Measurements from ENCODE around the gene SPART.
"Not testable (repeated sequence)": the region's sequence is repeated elsewhere in the genome, so short reads cannot be mapped to it uniquely, and the experiment has no call there.

Gene SPART

DNA sequence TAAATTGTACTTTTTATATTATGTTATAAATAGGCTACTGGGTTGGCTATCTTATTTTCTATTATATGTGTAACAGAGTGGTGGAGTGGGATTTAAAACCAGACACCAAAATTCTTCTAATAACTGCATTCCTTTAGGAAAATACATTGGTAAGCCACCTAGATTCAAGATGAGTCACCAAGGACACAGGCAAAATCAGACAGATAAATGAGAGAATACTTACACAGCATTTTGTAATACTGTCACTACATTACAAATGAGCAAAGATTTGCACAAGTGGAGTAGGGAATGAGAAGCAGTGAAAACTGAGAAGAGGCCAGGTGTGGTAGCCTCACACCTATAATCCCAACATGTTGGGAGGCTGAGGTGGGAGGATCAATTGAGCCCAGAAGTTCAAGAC, 6.2 kb upstream of the SPART start:
- DNase-seq, result no peak

DNA sequence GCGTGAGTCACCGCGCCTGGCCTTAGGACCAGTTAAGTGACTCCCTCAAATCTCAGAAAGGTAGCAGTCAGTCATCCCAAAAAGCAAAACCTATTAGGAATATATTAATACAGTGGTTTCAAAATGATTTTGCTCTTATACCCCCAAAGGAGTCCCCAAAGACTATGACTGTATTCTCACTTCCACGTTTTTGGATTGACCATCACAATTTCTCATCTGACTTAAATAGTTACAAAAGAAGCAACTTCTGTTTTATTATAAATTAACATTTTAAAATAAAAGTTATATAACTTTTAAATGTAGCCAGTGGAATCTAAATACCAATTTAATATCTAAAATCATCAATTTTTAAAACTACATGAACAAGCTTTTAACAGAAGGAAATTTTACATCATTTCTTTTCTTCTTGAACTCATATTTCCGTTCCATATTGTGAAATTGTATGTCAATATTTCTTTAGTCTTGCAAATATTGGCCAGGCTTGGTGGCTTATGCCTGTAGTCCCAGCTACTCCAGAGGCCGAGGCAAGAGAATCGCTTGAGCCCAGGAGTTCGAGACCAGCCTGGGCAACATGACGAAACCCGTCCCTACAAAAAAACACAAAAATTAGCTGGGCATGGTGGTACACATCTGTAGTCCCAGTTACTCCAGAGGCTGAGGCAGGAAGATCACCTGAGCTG, 1.5 kb upstream of the SPART start:
- no peak for DNase-seq

DNA sequence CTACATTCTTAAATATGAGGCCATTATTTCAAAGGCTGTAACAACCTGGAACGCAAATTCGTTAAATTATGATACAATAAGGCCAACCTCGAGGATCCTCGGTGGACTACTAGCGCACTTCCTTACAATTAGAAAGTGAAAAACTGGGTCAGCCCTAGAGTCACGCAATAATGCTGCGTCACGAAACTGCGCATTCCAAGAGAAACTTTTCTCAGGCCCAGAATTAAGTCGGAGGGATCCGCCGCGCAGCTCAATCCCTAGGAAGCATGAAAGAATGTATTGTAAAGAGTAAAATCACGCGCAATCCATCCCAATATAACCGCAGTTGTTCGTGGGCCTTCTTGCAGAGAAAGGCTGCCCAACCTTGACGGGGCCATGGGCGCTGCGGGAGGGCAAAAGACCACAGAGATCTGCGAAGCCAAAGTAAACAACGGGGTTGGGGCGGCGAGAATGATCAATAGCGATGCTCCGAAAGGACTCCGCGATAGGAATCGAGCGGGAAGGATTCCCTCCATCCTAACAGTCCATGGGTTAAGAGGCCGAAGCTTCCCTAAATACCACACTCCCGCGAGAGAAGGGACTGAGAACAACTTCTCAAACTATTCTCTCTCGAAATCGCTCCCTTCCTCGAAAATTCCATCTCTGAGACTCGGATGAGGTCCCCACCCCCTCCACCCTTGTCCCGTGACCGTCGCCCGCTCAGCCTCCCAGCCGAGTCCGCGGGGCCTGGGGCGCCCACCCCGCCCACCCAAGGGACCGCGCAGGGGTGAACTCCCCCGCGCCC, 564 bp downstream of the SPART start:
- peak; percentile 24 to 43 for DNase-seq

DNA sequence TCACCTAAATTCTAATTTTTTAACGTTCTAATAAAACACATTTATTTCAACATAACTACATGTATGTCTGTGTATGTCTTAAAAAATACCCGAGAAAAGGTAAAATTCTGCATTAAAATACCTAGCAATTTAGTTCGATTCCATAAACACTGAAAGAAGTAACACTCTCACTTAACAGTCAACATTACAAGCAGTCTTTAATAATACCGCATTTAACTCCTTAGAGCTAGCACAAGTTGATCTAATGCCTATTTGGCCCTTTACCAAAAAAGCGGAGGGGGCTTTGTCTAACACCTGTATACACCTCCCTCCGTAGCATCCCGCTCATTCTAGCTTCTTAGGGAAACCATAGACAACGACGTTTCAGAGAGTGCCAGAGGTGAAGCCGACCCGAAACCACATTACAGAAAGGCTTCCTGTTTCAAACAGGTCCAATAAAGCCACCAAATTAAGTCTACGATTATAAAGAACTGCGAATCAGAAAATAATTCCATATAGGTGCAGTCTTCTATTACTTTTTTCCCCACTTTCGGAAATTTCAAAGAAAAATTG, 1.2 kb downstream of the SPART start:
- DNase-seq, result peak in 1 of 2 donors; percentile 3

DNA sequence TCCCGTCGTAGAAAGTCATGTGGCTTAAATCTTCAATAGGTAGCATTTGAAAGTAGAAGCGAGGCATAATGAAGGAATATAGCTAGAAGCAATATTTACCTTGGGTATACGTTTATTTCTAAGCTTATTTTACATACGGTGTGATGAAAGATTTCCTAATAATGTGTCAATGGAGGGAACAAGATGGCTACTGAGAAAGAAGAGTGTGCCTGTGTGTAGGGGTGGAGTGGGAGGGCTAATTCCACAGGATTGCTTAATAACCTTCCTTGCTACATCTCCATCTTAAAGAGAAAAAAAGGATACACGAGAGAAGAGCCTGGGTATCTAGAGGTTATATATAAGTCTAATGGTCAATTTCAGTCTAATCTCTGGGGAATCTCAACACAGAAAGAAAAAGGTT, 2.0 kb downstream of the SPART start:
- no peak for DNase-seq

DNA sequence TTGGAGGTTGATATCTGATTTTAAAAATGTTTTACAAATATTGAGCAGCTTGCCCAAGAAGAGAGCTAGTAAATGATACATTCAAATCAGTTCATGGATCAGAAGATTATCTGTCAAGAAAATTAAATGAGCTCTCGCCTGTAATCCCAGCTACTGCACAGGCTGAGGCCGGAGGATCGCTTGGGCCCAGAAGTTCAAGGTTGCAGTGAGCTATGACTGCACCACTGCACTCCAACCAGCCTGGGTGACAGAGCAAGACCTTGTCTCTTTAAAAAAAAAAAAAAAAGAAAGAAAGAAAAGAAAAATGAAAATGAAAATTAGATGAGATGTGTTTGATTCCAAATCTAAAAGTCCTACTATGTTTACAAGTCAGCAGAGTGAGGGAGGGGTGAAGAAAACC, 2.4 kb downstream of the SPART start:
- DNase-seq, result no peak

DNA sequence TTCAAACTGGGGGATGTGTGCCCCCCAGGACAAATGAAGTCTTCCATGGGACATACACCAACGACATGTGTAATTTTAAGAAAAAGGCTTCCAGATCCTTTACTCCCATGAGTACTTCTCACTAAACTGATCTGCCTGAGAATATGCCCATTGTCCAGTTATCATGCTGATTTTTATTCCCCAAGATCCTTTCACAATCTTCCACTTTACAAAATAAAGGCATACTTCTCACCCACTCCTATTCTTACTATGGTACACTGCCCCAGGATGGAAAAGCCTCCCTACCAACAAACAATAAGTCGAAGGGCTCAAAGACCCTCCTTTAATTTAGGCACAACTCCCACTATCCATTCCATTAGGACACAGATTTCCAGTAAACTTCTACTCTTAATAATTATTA, 3.5 kb downstream of the SPART start:
- DNase-seq, result no peak

DNA sequence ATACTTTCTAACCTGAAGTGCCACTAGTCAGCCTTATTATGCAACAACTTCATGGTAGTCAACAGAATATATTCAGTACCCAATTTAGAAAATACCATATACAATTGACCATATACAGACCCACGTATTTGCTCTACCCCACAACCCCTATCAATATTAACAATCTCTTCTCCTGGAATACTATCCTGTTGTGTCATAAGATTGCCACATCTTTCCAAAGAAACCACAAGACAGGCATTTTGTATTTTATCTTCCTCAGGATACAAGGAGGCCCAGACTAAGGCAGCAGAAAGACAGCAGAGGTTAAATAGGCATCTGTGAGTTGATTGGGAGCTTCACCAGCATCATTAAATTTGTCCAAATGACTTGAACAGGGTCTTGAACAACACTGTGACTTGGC, 4.5 kb downstream of the SPART start:
- no peak for DNase-seq

DNA sequence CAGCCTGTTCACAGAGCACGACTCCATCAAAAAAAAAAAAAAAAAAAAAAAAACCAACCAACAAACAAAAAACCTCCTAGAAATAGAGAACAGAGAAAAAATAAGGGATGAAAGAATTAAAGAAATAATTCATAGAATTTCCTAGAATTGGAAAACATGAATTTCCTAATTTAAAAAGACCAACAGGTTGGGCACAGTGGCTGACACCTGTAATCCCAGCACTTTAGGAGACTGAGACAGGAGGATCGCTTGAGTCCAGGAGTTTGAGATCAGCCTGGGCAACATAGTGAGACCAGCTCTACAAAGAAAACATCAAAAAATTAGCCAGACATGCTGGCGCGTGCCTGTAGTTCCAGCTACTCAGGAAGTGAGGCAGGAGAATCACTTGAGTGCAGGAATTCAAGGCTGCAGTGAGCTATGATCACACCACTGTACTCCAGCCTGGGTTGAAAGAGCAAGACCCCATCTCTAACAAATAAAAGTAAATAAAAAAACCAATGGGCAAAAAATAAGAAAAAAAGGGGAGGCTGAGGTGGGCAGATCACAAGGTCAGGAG, 6.5 kb downstream of the SPART start:
- DNase-seq, result no peak

DNA sequence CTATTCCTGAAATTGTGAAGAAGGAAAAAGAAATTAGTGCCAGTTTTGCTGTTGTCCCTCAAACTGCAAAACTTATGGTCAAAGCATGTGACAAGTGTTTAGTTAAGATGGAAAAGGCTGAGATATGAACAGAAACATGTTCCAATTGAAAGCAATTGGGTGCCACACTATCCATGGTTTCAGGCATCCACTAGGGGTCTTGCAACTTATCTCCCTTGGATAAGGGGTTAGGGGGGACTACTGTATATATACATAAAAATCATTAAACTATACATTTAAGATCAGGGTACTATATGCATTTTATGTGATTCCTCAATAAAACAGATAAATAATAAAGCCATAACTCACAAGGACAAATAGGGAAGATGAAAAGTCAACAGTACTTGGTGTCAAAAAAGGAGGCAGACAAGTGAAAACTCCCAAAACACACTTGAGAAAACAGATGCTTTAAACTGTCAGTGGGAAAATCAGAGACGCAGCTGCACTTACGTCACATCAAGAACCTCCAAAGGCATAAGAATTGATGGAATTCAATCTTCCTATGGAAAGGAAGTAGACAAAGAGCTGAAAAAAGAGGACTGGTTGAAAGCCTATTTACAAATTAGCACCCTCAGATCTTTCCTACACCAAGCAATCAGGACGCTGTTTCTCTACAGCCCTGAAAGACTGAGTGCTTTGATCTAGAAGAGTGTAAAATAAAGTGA, 8.1 kb downstream of the SPART start:
- DNase-seq, result no peak

DNA sequence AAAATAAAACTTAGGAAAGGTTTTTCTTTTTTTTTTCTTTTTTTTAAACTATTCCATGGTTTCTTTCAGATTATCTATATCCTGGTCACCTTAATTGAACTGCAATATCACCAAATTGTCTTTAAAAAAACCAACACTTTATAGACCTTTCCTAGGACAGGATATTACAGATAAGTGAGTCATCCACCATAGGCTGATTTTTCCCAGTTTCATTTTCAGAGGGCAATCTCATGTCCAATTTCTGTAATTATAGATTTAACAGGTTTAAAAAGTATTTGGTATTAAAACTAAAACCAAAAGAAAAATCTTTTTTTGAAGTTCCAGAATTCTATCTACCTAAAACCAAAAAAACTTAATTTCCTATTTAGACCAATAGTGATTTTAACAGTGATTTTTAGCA, 13.2 kb downstream of the SPART start:
- DNase-seq, result no peak

DNA sequence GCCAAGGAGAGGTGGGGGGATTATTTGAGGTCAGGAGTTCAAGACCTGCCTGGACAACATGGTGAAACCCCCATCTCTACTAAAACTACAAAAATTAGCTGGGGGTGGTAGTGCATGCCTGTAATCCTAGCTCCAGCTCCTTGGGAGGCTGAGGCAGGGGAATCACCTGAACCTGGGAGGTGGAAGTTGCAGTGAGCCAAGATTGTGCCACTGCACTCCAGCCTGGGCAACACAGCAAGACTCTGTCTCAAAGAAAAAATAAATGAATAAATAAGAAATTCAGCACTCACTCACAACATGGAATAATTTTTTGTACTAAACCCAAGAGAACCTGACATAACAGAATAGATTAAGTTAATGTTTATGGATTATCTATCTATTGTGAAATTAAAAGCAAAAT, 13.9 kb downstream of the SPART start:
- DNase-seq, result not testable (repeated sequence)

DNA sequence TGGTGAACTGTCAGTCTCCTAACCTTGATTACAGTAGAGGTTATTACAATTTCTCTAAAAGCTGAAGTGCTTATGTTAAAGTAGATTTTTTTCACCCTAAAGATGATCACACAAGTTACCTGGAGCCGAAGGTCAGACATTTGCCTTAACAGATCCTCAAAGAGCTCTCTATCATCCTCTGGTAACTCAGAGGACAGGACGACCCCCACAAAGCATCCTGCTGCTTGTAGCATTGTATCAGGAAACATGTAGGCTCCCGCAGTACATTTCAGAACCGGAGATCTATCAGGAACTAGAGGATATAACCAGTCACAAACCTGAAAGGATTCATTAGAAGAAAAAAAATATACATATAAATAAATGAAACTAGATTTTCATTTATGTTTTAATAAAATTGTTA, 14.9 kb downstream of the SPART start:
- DNase-seq, result no peak

DNA sequence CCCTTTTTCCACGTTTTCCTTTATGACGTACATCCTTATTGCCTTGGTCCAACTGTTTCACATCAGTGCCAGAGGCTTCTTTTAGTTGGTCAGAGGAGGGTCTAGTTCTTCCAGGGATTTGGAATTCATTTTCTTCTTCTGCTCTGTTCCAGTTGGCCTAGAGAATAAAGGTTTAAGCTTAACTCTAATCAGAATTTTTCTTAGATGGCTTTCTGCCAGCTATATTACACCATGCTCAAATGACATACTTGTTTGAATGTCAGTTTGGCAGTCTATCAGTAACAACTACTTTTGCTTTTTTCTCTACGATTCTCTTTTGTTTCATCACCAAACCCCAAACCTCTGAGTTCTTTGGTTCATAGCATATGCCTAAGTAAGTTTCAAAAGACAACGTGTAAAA, 16.8 kb downstream of the SPART start:
- DNase-seq, result no peak

DNA sequence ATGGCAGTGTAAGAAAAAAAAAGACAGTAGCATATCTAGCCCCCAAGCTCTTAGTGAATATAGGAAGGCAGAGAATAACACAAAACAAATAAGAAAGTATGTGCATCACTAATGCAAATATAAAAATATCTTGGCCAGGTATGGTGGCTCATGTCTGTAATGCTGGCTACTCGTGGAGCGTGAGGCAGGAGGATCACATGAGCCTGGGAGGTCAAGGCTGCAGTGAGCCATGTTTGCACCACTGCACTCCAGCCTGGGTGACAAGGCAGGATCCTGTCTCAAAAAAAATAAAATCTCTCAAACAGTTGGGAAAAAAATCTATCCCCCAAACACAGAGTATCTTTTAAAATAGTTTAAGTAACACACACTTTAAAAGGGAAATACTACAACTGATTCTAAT, 17.4 kb downstream of the SPART start:
- no peak for DNase-seq

DNA sequence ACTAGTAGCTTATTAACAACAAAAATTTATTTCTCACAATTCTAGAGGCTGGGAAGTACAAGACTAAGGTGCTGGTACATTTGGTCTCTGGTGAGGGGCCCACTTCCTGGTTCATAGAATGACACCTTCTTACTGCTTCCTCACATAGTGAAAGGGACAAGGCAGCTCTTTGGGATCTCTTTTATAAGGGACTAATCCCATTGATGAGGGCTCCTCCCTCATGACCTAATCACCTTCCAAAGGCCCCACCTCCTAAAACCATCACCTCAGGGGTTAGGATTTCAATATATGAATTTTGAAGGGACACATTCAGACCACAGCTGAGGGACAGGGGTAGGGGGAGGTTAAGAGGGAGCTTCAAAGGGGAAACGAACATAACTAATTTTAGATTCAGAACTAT, 20.3 kb downstream of the SPART start:
- no peak for DNase-seq

DNA sequence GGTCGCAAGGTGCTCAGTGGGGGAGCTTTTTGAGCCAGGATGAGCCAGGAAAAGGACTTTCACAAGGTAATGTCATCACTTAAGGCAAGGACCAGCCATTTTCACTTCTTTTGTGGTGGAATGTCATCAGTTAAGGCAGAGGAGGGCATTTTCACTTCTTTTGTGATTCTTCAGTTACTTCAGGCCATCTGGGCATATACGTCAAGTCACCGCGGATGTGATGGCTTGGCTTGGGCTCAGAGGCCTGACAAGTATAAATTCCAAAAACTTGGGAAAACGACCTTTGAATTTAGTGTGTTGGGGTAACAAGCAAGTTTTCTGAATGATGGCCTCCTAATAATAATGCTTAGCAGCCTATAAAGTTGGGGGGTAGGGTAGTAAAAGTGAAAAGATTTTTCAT, 21.3 kb downstream of the SPART start:
- not testable (repeated sequence) for DNase-seq

DNA sequence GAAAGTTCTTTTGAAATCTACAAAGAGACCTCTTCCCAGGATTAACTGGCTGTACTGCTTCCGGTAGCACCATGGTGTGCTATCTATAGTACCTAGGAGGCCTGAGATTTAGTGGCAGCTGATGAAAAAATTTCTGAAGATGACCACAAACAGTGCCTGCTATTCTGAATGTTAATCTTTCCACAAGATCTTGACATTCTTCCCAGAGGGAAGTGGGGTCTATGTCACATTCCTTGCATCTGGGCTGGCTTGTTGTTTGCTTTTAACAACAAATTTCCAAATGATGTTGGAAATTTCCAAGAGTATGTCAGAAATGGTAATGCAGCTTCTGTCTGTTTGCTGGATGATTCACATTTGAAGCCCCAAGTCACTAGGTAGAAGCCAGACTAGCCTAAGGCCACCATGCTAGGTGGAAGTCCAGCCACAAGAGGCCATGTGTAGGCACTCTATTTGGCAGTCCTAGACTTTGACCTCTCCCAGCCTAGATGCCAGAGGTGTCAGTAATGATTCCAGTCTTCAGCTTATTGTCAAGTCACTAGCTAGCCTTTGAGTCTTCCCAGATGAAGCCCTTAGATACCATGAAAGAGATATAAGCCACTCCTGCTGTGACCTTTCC, 22.1 kb downstream of the SPART start:
- no peak for DNase-seq

DNA sequence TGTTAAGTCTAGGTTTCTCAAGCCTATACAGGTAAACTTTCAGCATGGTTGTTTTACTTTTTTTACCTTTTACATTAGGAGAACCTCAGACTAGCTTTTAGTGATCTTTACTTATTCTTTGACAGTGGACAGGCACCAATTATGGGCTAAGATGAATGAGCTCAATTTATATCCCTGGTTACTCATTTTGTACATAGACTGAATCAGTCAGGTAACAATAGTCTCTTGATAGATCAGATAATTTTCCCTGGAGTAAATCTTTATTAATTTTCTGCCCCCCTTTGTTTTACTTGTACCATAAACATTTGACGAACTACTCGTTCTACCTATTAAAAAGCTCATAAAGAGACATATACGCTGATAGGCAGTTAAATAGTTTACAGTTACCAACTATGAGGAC, 22.8 kb downstream of the SPART start:
- DNase-seq, result no peak

DNA sequence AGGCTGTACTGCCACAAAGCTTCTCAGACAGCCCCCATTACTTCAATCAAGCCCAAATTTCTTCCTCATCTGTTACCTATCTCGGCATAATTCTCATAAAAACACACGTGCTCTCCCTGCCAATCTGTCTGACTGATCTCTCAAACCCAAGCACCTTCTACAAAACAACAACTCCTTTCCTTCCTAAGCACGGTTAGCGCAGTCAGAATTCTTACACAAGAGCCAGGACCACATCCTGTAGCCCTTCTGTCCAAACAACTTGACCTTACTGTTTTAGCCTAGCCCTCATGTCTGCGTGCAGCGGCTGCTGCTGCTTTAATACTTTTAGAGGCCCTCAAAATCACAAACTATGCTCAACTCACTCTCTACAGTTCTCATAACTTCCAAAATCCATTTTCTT, 26.4 kb downstream of the SPART start:
- not testable (repeated sequence) for DNase-seq

DNA sequence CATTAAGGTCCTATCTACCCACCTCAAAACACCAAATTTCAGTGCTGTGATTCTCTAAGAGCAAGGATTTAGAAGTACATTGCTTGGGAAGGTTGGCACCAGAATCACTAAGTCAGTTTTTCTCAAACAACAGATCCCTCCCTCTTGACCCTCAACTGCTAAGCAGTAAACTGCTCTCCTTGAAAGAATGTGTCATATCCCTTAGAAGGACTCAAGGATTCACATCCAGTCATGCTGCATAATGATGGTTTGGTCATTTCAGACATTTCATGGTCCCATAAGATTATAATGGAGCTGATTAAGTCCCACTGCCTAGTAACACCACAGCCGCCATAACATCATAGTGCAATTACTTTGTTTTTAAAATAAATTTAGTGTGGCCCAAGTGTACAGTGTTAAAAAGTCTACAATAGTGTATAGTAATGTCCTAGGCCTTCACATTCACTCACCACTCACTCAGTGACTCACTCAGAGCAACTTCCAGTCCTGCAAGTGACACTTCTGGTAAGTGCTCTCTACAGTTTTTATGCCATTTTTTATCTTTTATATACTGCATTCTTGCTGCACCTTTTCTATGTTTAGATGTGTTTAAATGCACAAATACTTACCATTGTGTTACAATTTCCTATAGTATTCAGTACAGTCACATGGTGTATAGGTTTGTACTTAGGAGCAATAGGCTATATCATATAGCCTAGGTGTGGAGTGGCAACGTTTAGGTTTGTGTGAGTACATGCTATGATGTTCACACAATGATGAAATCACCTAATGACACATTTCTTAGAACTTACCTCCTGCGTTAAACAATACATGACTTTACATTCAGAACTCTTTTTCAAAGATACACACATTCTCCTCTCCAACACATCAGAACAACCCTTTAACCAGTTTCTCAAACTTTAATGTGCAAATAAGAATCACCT, 32.9 kb downstream of the SPART start:
- no peak for DNase-seq
